GM12875 (cell line): Measurements from ENCODE around the gene RPS6KA4.

ENCODE experiments used
- H3K4me3 ChIP-seq: one replicate; pipeline ENCODE4 v1.5.1; 2011; ENCODE audit warnings: low read depth, low read length, control low read depth
- CTCF ChIP-seq: IDR thresholded peaks from 2 replicates; pipeline ENCODE4 v1.5.1; 2011; ENCODE audit warnings: low read depth, mild to moderate bottlenecking, control low read depth, inconsistent platforms, low read length, moderate library complexity, borderline replicate concordance; ENCODE audit not compliant: insufficient read depth

RPS6KA4 gene

GRCh38 chr11:64330888-64331287 lies 28.1 kb upstream of the RPS6KA4 start:
- no peak overlapping the region for H3K4me3 ChIP-seq
- TF ChIP-seq CTCF: no peak

DNA sequence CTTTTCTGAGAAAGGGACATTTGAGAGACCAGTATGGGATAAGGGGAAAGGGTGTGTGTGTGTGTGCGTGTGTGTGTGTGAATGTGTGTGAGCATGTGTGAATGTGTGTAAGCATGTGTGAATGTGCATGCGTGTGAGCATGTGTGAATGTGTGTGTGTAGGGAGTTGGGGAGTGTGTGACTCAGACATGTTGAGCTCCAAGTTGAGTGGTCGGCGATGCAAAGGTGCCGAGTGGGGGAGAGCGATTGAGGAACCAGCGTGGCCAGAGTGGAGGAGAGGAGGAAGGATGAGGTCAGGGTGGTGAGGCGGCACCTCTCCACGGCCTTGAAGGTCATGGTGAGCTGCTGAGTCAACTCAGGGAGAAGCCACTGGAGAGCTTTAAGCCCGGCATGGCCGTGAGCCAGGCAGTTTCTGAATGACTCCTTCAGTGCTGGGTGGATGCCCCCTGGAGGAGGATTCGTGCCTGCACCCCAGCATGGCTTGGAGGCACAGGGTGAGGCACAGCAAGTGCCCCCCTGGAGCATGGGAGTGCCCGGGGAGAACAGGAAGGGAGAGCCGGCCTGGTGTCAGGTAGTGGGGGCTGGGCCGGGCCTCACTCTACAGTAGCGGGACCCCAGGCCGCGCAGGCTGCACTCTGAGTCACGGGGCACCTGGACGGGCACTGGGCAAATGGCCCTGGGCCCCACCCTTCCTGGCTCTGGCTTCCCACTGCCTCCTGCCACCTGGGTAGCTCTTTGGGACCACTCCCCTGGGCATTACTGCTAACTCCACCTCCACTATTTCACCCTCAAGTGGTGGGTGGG lies 27.2 kb upstream of the RPS6KA4 start:
- peak; percentile 84 for TF ChIP-seq CTCF
- H3K4me3 ChIP-seq: peak overlapping the region; percentile 29

- no peak for TF ChIP-seq CTCF
- H3K4me3 ChIP-seq: no peak overlapping the region
Measured at GRCh38 chr11:64333556-64333955, 25.4 kb upstream of the RPS6KA4 start.

GRCh38 chr11:64334764-64335735 lies 23.9 kb upstream of the RPS6KA4 start:
- no peak for TF ChIP-seq CTCF
- H3K4me3 ChIP-seq: no peak overlapping the region

DNA sequence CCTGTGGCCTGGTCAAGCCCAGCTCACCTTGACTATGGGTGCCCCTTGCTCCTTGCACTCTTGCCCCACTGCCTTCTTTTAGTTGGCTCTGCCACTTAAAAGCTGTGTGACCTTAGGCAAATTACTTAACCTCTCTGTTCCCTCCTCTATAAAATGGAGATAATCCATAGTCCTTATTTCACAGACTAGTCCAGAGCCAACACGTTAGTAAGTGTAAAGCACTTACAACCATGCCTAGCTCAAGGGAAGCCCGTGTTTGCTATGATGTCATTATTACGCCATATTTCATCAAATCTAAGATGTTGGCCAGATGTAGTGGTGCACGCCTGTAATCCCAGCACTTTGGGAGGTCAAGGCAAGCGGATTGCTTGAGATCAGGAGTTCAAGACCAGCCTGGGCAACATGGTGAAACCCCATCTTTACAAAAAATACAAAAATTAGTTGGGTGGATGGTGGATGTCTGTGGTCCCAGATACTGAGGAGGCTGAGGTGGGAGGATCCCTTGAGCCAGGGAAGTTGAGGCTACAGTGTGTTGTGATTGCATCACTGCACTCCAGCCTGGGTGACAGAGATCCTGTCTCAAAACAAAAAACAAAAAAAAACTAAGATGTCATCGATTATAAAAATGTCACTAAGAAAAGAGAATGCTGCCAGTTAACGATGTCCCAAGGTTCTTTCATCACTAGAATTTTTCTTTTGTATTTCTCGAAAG lies 21.3 kb upstream of the RPS6KA4 start:
- no peak overlapping the region for H3K4me3 ChIP-seq
- no peak for TF ChIP-seq CTCF

DNA sequence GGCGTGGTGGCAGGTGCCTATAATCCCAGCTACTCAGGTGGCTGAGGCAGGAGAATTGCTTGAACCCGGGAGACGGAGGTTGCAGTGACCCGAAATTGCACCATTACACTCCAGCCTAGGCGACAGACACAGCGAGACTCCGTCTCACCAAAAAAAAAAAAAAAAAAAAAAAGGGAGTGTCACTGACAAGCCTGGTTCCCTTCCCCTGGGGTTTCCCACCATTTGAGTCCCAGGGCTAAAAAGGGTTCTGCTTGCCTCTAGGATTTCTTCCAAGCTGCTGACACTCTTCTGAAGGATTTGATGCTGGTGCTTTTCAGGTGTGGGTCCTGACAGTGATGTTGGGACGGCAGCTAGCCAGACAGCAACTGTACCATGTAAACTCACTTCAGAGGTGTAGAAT lies 20.2 kb upstream of the RPS6KA4 start:
- TF ChIP-seq CTCF: no peak
- H3K4me3 ChIP-seq: no peak overlapping the region
